ENCODE measurements around the gene HS6ST1. TPM values are rescaled to one million over a fixed set of nuclear protein-coding genes. Genes with fewer than 3 reads are reported as not detected.

The HS6ST1 gene
- total RNA-seq, 1 experiment from 2014 or later = 20.3 TPM

DNA sequence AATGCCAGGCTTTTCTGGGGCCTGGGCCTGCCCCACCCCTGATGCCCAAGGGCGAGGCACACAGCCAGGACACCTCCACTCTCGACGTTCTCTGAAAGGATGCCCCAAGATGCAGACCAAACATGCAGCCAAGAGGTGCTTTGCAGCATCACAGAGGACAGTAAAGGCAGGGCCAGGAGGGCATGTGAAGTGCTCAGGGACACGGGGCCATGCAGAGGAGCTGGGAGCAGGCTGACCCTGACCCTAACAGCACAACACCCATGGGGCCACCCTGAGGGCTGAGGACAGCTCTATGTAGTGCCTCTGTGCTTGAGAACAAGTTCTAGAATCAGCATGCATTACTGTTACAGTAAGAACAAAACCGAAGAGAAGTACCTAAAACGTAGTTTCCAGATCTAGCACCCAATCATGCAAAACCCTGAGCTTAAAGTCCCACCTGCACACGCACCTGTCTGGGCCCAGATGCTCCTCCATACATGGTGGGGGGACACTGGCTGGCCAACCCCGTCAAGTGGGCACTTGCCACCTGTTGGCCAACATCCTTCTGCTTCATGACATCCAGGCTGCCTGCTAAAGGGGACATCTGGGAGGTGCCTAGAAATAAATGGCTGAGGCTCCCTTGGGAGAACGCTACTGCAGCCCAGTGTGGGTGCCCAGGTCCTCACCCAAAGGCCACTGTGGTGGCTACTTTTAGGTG, 15.4 kb downstream of the HS6ST1 start:
- Histone ChIP-seq H3K4me3 (ENCODE audit: low read depth, low read length) (no peak overlapping the region), H3K36me3 (ENCODE audit: control insufficient read depth, insufficient read depth, low read length) (no peaks in the 10 kb centered on the region; the same call in 1 of the 2 replicates), H3K9me3 (no peaks in the 10 kb centered on the region), H3K27me3 (replicated peaks; ENCODE audit: control insufficient read depth, insufficient read depth, low read length) (no peaks in the 10 kb centered on the region), H3K4me1 (peaks cover 8% of the 10 kb centered on the region; the same call in 1 of the 2 replicates)
- BruUV-seq (replicated peaks) = no TSS peak
- H3K27ac Mint-ChIP-seq (ENCODE audit: unreplicated experiment) = no peak overlapping the region
- DNase-seq = no peak
- intact Hi-C loops (cut with micrococcal nuclease; ENCODE audit: unreplicated experiment) = no loop called here
- no peak overlapping the region for H3K4me3 Mint-ChIP-seq (ENCODE audit: unreplicated experiment)
- ChIA-PET CTCF (no interaction called here), POLR2A (no interaction called here)
- TF ChIP-seq, protein P1, sequence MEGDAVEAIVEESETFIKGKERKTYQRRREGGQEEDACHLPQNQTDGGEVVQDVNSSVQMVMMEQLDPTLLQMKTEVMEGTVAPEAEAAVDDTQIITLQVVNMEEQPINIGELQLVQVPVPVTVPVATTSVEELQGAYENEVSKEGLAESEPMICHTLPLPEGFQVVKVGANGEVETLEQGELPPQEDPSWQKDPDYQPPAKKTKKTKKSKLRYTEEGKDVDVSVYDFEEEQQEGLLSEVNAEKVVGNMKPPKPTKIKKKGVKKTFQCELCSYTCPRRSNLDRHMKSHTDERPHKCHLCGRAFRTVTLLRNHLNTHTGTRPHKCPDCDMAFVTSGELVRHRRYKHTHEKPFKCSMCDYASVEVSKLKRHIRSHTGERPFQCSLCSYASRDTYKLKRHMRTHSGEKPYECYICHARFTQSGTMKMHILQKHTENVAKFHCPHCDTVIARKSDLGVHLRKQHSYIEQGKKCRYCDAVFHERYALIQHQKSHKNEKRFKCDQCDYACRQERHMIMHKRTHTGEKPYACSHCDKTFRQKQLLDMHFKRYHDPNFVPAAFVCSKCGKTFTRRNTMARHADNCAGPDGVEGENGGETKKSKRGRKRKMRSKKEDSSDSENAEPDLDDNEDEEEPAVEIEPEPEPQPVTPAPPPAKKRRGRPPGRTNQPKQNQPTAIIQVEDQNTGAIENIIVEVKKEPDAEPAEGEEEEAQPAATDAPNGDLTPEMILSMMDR (IDR thresholded peaks at IDR 0.05; ENCODE audit: insufficient read depth in 1 of 2, low read depth in 1 of 2, low read length in 1 of 2, severe bottlenecking in 1 of 2, unreplicated experiment in 1 of 2) = no peak
- peaks cover 12% of the 10 kb centered on the region for H3K4me1 Mint-ChIP-seq (ENCODE audit: low read depth, unreplicated experiment)
- no peaks in the 10 kb centered on the region for H3K9me3 Mint-ChIP-seq (ENCODE audit: unreplicated experiment)
- H3K27me3 Mint-ChIP-seq (ENCODE audit: insufficient read depth, unreplicated experiment) = no peaks in the 10 kb centered on the region
- no peaks in the 10 kb centered on the region for H3K36me3 Mint-ChIP-seq (ENCODE audit: insufficient read depth, unreplicated experiment)

DNA sequence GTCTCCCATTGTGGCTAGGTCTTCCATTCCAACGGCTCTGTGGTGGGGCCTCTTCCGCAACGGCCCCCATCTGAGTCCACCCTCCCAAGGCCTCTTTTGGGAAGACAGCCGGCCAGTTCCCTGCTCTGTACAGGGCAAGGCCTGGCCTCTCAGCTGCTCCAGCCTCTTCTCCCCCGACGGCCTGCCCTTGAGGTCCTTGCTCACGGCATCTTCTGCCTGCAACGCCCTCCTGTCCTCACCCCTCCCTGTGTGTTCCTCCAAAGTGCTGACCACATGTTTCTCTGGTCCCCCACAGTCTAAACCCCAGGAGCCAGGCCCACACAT, 16.0 kb downstream of the HS6ST1 start:
- POLR2A ChIA-PET = no interaction called here
- Mint-ChIP-seq H3K36me3 (ENCODE audit: insufficient read depth, unreplicated experiment) (no peaks in the 10 kb centered on the region), H3K27ac (ENCODE audit: unreplicated experiment) (no peak overlapping the region), H3K27me3 (ENCODE audit: insufficient read depth, unreplicated experiment) (no peaks in the 10 kb centered on the region), H3K9me3 (ENCODE audit: unreplicated experiment) (no peaks in the 10 kb centered on the region), H3K4me3 (ENCODE audit: unreplicated experiment) (no peak overlapping the region), H3K4me1 (ENCODE audit: low read depth, unreplicated experiment) (peaks cover 12% of the 10 kb centered on the region)
- intact Hi-C loops (cut with micrococcal nuclease; ENCODE audit: unreplicated experiment) = no loop called here
- TF ChIP-seq, protein P1 (IDR thresholded peaks at IDR 0.05; ENCODE audit: insufficient read depth in 1 of 2, low read depth in 1 of 2, low read length in 1 of 2, severe bottlenecking in 1 of 2, unreplicated experiment in 1 of 2) = no peak
- CTCF ChIA-PET = no interaction called here
- Histone ChIP-seq H3K4me3 (ENCODE audit: low read depth, low read length) (no peak overlapping the region), H3K9me3 (no peaks in the 10 kb centered on the region), H3K27me3 (replicated peaks; ENCODE audit: control insufficient read depth, insufficient read depth, low read length) (no peaks in the 10 kb centered on the region), H3K4me1 (peaks cover 8% of the 10 kb centered on the region; the same call in 1 of the 2 replicates), H3K36me3 (ENCODE audit: control insufficient read depth, insufficient read depth, low read length) (no peaks in the 10 kb centered on the region; the same call in 1 of the 2 replicates)
- DNase-seq = no peak
- no TSS peak for BruUV-seq (replicated peaks)

DNA sequence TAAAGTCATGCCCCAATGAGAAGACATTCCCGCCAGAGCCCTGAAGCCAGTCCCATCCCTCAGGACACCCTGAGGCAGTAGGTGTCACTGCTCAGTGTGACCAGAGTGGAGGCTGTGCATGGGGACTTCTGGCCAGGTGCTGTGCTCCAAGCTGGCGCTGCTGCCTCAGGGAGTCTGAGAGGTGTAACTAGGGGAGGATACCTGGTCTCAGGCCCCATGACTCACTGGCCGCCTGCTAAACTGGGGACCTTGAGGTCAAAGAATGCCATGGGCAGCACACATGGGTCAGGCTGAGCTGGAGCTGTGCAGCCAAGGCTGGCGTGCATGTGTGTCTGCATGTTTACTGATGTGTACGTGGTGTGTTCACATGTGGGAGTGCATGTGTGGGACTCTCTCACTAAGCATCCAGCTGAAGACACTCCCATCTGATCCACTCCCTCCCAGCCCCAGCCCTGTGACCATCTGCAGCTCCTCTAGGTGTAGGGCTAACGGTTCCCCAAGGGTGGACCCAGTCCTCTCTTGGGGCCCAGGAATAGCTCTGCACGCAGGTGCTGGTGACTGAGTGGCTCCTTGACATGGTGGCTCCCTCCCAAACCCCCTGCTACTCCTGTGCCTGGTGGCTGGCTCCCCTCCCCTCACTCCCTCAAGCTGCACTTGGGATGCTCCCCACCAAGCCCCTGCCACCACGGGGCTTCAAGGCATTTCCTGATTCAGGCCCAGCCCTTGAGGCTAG, 16.5 kb downstream of the HS6ST1 start:
- BruUV-seq (replicated peaks) = no TSS peak
- TF ChIP-seq, protein P1 (IDR thresholded peaks at IDR 0.05; ENCODE audit: insufficient read depth in 1 of 2, low read depth in 1 of 2, low read length in 1 of 2, severe bottlenecking in 1 of 2, unreplicated experiment in 1 of 2) = no peak
- Histone ChIP-seq H3K4me3 (ENCODE audit: low read depth, low read length) (no peak overlapping the region), H3K36me3 (ENCODE audit: control insufficient read depth, insufficient read depth, low read length) (no peaks in the 10 kb centered on the region; the same call in 1 of the 2 replicates), H3K27me3 (replicated peaks; ENCODE audit: control insufficient read depth, insufficient read depth, low read length) (no peaks in the 10 kb centered on the region), H3K4me1 (peaks cover 8% of the 10 kb centered on the region; the same call in 1 of the 2 replicates), H3K9me3 (no peaks in the 10 kb centered on the region)
- POLR2A ChIA-PET = no interaction called here
- Mint-ChIP-seq H3K4me1 (ENCODE audit: low read depth, unreplicated experiment) (peaks cover 12% of the 10 kb centered on the region), H3K27me3 (ENCODE audit: insufficient read depth, unreplicated experiment) (no peaks in the 10 kb centered on the region), H3K9me3 (ENCODE audit: unreplicated experiment) (no peaks in the 10 kb centered on the region), H3K36me3 (ENCODE audit: insufficient read depth, unreplicated experiment) (no peaks in the 10 kb centered on the region), H3K4me3 (ENCODE audit: unreplicated experiment) (no peak overlapping the region), H3K27ac (ENCODE audit: unreplicated experiment) (no peak overlapping the region)
- no peak for DNase-seq
- intact Hi-C loops (cut with micrococcal nuclease; ENCODE audit: unreplicated experiment) = no loop called here
- CTCF ChIA-PET = no interaction called here

All from Caco-2 (cell line).